Measurements from ENCODE around the gene MTG2.

DNA sequence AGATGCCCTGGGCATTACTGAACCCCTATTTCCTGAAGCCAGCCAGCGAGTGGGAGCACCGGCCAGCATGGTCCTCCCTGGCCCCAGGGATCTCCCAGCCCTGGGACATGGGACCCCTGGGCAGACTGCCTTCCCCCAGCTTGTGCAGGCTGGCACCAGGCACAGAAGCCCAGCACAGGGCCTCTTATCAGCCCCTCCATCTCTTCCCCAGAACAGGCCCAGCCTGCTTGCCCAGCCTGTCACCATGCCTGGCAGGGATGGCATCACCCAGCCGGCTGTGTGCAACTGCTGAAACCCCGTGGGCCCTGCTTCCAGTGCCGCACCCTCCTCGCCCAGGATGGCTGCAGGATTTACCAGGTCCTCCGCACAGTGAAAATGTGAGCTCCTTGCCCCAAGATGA lies 49.4 kb downstream of the MTG2 start:
- TF ChIP-seq, protein P1, sequence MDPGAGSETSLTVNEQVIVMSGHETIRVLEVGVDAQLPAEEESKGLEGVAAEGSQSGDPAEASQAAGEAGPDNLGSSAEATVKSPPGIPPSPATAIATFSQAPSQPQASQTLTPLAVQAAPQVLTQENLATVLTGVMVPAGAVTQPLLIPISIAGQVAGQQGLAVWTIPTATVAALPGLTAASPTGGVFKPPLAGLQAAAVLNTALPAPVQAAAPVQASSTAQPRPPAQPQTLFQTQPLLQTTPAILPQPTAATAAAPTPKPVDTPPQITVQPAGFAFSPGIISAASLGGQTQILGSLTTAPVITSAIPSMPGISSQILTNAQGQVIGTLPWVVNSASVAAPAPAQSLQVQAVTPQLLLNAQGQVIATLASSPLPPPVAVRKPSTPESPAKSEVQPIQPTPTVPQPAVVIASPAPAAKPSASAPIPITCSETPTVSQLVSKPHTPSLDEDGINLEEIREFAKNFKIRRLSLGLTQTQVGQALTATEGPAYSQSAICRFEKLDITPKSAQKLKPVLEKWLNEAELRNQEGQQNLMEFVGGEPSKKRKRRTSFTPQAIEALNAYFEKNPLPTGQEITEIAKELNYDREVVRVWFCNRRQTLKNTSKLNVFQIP (CRISPR knock-in tag; IDR thresholded peaks at IDR 0.05; ENCODE audit: borderline replicate concordance, low read depth): no peak
- TF ChIP-seq, protein P2, sequence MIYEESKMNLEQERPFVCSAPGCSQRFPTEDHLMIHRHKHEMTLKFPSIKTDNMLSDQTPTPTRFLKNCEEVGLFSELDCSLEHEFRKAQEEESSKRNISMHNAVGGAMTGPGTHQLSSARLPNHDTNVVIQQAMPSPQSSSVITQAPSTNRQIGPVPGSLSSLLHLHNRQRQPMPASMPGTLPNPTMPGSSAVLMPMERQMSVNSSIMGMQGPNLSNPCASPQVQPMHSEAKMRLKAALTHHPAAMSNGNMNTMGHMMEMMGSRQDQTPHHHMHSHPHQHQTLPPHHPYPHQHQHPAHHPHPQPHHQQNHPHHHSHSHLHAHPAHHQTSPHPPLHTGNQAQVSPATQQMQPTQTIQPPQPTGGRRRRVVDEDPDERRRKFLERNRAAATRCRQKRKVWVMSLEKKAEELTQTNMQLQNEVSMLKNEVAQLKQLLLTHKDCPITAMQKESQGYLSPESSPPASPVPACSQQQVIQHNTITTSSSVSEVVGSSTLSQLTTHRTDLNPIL (CRISPR knock-in tag; IDR thresholded peaks at IDR 0.05; ENCODE audit: low read depth): no peak
- TF ChIP-seq ZC3H10 (CRISPR knock-in tag; IDR thresholded peaks at IDR 0.05) (no peak), ZNF565 (CRISPR knock-in tag; conservative IDR thresholded peaks at IDR 0.05; ENCODE audit: low read depth) (no peak), TCF4 (CRISPR knock-in tag; IDR thresholded peaks at IDR 0.05; ENCODE audit: borderline replicate concordance) (no peak), ZFP3 (CRISPR knock-in tag; IDR thresholded peaks at IDR 0.05) (no peak), ZFP30 (CRISPR knock-in tag; IDR thresholded peaks at IDR 0.05) (no peak), ISL1 (CRISPR knock-in tag; IDR thresholded peaks at IDR 0.05) (no peak), PPARA (CRISPR knock-in tag; IDR thresholded peaks at IDR 0.05; ENCODE audit: borderline replicate concordance) (no peak), SNAI2 (CRISPR knock-in tag; IDR thresholded peaks at IDR 0.05) (no peak), OSR1 (CRISPR knock-in tag; IDR thresholded peaks at IDR 0.05) (no peak)
- TF ChIP-seq, protein P3, sequence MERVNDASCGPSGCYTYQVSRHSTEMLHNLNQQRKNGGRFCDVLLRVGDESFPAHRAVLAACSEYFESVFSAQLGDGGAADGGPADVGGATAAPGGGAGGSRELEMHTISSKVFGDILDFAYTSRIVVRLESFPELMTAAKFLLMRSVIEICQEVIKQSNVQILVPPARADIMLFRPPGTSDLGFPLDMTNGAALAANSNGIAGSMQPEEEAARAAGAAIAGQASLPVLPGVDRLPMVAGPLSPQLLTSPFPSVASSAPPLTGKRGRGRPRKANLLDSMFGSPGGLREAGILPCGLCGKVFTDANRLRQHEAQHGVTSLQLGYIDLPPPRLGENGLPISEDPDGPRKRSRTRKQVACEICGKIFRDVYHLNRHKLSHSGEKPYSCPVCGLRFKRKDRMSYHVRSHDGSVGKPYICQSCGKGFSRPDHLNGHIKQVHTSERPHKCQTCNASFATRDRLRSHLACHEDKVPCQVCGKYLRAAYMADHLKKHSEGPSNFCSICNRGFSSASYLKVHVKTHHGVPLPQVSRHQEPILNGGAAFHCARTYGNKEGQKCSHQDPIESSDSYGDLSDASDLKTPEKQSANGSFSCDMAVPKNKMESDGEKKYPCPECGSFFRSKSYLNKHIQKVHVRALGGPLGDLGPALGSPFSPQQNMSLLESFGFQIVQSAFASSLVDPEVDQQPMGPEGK (CRISPR knock-in tag; IDR thresholded peaks at IDR 0.05; ENCODE audit: borderline replicate concordance): no peak
